Cardiac muscle cell (in vitro differentiated cells and primary cell): ENCODE data around the gene ITSN1. TPM values are rescaled to one million over a fixed set of nuclear protein-coding genes. Genes with fewer than 3 reads are reported as not detected.

Experiments used
- DNase-seq, 2 donors: peaks; one replicate each; pipeline versions ENCODE4 v3.0.0 to v3.0.0-alpha.2; 2010 to 2017; ENCODE audit warnings: low read depth in 1 of 2, low spot score in 1 of 2
- H3K27ac ChIP-seq: fragments of 200-600 bp; sonication (generic); 2 replicates; pipeline ENCODE4 v1.5.1; 2016
- H3K27me3 ChIP-seq: fragments of 200-600 bp; sonication (generic); 2 replicates; pipeline ENCODE4 v1.6.0; 2016; ENCODE audit warnings: control low read depth
- H3K36me3 ChIP-seq: fragments of 200-600 bp; sonication (generic); 2 replicates; pipeline ENCODE4 v1.5.1; 2016; ENCODE audit warnings: control low read depth
- H3K4me1 ChIP-seq: fragments of 200-600 bp; sonication (generic); 2 replicates; pipeline ENCODE4 v1.8.1; 2017; ENCODE audit warnings: low read depth, mild to moderate bottlenecking, mixed run types
- H3K4me3 ChIP-seq: fragments of 200-600 bp; sonication (generic); 2 replicates; pipeline ENCODE4 v1.5.1; 2016; ENCODE audit warnings: mild to moderate bottlenecking
- H3K9me3 ChIP-seq: fragments of 200-600 bp; sonication (generic); 2 replicates; pipeline ENCODE4 v1.5.1; 2017; ENCODE audit warnings: low read depth, mild to moderate bottlenecking, control low read depth
- polyA plus RNA-seq: library from polyadenylated mRNA; unstranded; fragments of >200 nt; fragmentation: Nextera tagmentation; extraction: Ambion mirVana; gene quantifications from 2 replicates; pipeline ENCODE4 v1.2.1, GENCODE V29; 2016
- total RNA-seq: library from RNA; depleted of rRNA; stranded (reverse); fragments of >200 nt; gene quantifications from 2 replicates; pipeline ENCODE4 v1.2.3, GENCODE V29; 2016
- TF ChIP-seq, protein P1 (sequence below): IDR thresholded peaks from 2 replicates; pipeline ENCODE4 v1.5.1; 2012; ENCODE audit warnings: low read depth, mild to moderate bottlenecking, low read length

ITSN1 gene
- total and polyA plus RNA-seq, 2 experiments from 2014 or later: 92.4 to 125 TPM

DNA sequence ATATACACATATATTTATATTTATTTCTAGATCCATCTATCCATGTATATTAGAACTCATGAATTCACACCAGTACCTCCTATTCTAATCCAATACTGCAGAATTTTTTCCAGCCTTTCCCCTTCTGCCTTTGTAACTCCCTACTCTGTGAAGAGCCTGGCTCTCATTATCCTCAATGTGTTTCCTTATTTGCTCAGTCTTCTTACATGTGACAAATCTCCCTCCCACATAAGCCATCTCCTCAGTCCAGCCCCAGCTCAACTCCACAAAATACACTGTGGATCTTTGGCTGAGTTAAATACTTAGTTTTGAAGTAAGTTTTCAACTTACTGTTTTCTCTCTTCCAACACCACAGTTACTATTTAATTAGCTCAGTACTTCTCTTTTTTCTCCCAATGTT, 227.6 kb downstream of the ITSN1 start:
- TF ChIP-seq, protein P1, sequence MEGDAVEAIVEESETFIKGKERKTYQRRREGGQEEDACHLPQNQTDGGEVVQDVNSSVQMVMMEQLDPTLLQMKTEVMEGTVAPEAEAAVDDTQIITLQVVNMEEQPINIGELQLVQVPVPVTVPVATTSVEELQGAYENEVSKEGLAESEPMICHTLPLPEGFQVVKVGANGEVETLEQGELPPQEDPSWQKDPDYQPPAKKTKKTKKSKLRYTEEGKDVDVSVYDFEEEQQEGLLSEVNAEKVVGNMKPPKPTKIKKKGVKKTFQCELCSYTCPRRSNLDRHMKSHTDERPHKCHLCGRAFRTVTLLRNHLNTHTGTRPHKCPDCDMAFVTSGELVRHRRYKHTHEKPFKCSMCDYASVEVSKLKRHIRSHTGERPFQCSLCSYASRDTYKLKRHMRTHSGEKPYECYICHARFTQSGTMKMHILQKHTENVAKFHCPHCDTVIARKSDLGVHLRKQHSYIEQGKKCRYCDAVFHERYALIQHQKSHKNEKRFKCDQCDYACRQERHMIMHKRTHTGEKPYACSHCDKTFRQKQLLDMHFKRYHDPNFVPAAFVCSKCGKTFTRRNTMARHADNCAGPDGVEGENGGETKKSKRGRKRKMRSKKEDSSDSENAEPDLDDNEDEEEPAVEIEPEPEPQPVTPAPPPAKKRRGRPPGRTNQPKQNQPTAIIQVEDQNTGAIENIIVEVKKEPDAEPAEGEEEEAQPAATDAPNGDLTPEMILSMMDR: no peak
- Histone ChIP-seq H3K4me3 (no peak overlapping the region), H3K27ac (no peak overlapping the region), H3K36me3 (no peaks in the 10 kb centered on the region), H3K4me1 (no peaks in the 10 kb centered on the region), H3K9me3 (no peaks in the 10 kb centered on the region), H3K27me3 (no peaks in the 10 kb centered on the region)
- DNase-seq: no peak

DNA sequence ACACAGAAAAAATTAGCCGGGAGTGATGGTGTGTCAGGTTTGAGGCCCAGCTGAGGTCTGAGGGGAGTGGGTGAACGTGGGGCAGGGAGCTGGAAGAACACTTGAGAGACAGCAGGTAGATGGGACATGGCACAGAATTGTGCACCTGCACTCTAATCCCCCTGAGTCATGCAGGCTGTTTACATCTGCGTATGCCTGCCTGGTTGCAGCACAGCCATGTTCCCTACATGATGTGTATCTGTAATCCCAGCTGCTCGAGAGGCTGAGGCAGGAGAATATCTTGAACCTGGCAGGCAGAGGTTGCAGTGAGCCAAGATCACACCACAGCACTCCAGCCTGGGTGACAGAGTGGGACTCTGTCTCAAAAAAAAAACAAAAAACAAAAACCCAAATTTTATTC, 228.5 kb downstream of the ITSN1 start:
- H3K27ac ChIP-seq: no peak overlapping the region

DNA sequence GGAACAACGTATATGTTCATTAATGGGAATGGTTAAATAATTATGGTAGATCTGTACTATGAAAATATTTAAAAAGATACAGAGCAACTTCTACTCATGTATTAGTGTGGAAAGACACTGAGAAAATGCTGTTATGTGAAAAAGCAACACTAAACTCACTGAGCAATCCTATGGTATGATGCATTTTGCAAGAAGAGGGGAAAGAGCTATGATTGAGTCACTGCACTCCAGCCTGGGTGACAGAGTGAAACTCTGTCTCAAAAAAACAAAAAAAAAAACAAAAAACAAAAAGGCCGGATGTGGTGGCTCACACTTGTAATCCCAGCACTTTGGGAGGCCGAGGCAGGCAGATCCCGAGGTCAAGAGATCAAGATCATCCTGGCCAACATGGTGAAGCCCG, 228.9 kb downstream of the ITSN1 start:
- no peaks in the 10 kb centered on the region for H3K36me3 ChIP-seq
- no peaks in the 10 kb centered on the region for H3K9me3 ChIP-seq
- H3K4me3 ChIP-seq: no peak overlapping the region
- no peak overlapping the region for H3K27ac ChIP-seq
- TF ChIP-seq, protein P1: no peak
- DNase-seq: peak in 1 of 2 donors; percentile 22
- no peaks in the 10 kb centered on the region for H3K4me1 ChIP-seq
- no peaks in the 10 kb centered on the region for H3K27me3 ChIP-seq

More for the DNA sequence above, 228.5 kb downstream of the ITSN1 start:
- Histone ChIP-seq H3K4me3 (no peak overlapping the region), H3K36me3 (no peaks in the 10 kb centered on the region), H3K9me3 (no peaks in the 10 kb centered on the region), H3K4me1 (no peaks in the 10 kb centered on the region), H3K27me3 (no peaks in the 10 kb centered on the region)
- DNase-seq: no peak
- TF ChIP-seq, protein P1: no peak

DNA sequence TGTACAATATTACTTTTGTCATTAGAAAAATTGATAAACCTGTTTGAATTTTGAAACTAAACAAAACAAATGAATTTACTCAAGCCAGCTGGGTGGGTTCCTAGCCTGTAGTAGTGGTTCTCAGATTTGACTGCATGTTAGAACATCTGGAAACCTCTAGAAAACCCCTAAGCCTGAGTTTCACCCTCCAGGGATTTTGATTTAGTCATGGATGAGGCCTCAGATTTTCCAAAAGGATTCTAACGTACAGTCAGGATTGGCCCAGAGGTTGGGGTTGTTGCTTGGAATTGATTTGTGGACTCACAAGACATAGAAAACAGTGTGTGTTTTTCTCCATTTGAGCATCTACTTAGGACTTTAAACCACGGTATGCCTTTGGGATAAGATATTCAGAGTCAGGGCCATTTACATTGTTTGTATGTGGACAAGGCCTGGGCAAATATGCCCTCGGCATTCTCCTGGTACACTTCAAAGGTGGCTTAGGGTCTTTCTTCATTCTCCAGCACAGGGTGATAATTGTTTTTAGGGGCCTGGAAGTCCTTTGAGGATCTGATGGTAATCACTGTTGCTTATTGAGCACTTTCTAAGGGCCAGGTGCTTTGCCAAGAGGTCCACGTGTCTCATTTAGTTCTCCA, 230.7 kb downstream of the ITSN1 start:
- Histone ChIP-seq H3K27ac (no peak overlapping the region), H3K4me1 (no peaks in the 10 kb centered on the region), H3K27me3 (no peaks in the 10 kb centered on the region), H3K36me3 (no peaks in the 10 kb centered on the region), H3K9me3 (no peaks in the 10 kb centered on the region), H3K4me3 (no peak overlapping the region)
- TF ChIP-seq, protein P1: no peak
- DNase-seq: no peak

DNA sequence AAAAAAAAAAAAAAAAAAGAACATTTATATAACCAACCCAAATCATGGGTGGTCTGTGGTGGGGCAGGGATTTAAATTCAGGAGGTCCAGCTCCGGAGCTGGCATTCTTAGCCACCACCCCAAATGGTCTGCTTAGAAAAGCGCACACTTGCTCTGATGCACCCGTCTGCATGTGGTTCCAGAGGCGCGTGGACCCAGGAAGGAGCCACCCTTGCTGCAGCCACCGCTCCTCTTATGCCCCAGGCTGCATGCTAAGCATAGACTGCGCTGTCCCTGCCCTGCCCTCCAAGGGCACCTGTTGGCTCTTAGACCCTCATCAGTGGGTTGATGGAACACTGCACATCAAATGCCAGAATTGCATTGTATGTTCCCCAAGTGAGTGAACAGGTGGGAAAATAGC, 231.9 kb downstream of the ITSN1 start:
- Histone ChIP-seq H3K36me3 (no peaks in the 10 kb centered on the region), H3K27me3 (no peaks in the 10 kb centered on the region), H3K27ac (no peak overlapping the region), H3K9me3 (no peaks in the 10 kb centered on the region), H3K4me3 (no peak overlapping the region), H3K4me1 (no peaks in the 10 kb centered on the region)
- DNase-seq: no peak
- TF ChIP-seq, protein P1: no peak
